Neuronal stem cell (in vitro differentiated cells): ENCODE data around the gene SLC36A2.

ENCODE experiments used
- DNase-seq: peaks from one replicate; pipeline ENCODE4 v3.0.0-alpha.2; 2013; ENCODE audit warnings: low spot score
- H2AFZ ChIP-seq: one replicate; pipeline ENCODE4 v1.6.1; 2013; ENCODE audit warnings: mild to moderate bottlenecking, low read length, inconsistent platforms
- H2AK5ac ChIP-seq: 2 replicates; pipeline ENCODE4 v1.6.1; 2013; ENCODE audit warnings: low read depth, mild to moderate bottlenecking, inconsistent platforms, low read length, moderate library complexity, mixed read lengths
- H2BK120ac ChIP-seq: 2 replicates; pipeline ENCODE4 v1.6.1; 2013; ENCODE audit warnings: low read depth, mild to moderate bottlenecking, inconsistent platforms, low read length, moderate library complexity, mixed read lengths
- H2BK12ac ChIP-seq: one replicate; pipeline ENCODE4 v1.6.1; 2013; ENCODE audit warnings: low read length, inconsistent platforms
- H2BK15ac ChIP-seq: 2 replicates; pipeline ENCODE4 v1.6.1; 2013; ENCODE audit warnings: mild to moderate bottlenecking, low read length, inconsistent platforms, mixed read lengths
- H2BK5ac ChIP-seq: one replicate; pipeline ENCODE4 v1.6.1; 2013; ENCODE audit warnings: inconsistent platforms, mild to moderate bottlenecking, low read length, moderate library complexity
- H3K14ac ChIP-seq: one replicate; pipeline ENCODE4 v1.6.1; 2013; ENCODE audit warnings: low read length, inconsistent platforms
- H3K18ac ChIP-seq: 2 replicates; pipeline ENCODE4 v1.6.1; 2013; ENCODE audit warnings: low read length, inconsistent platforms
- H3K23ac ChIP-seq: 2 replicates; pipeline ENCODE4 v1.6.1; 2013; ENCODE audit warnings: low read depth, mild to moderate bottlenecking, mixed read lengths, low read length, inconsistent platforms; ENCODE audit not compliant: poor library complexity
- H3K27ac ChIP-seq: replicated peaks from 3 replicates; pipeline ENCODE4 v1.5.1; 2013; ENCODE audit warnings: low read length, inconsistent platforms
- H3K27me3 ChIP-seq, 3 experiments: 2 replicates each; pipeline ENCODE4 v1.6.1; 2013; ENCODE audit warnings: low read length in 3 of 3, mild to moderate bottlenecking in 2 of 3, inconsistent platforms in 1 of 3, low read depth in 1 of 3, mixed read lengths in 1 of 3, moderate library complexity in 1 of 3; ENCODE audit not compliant: control insufficient read depth in 3 of 3, insufficient read depth in 3 of 3
- H3K36me3 ChIP-seq, 2 donors: replicated peaks in 1 of 2; 2 replicates each; pipeline ENCODE4 v1.6.1; 2013; ENCODE audit warnings: low read length in 2 of 2; ENCODE audit not compliant: control insufficient read depth in 2 of 2, insufficient read depth in 2 of 2
- H3K4ac ChIP-seq: 2 replicates; pipeline ENCODE4 v1.6.1; 2013; ENCODE audit warnings: inconsistent platforms, mild to moderate bottlenecking, low read length, moderate library complexity
- H3K4me1 ChIP-seq, 2 donors: 1 replicate in 1 of 2; 2 replicates in 1 of 2; pipeline ENCODE4 v1.6.1; 2013; ENCODE audit warnings: low read length in 2 of 2, low read depth in 1 of 2; ENCODE audit not compliant: control insufficient read depth in 2 of 2, insufficient read depth in 1 of 2
- H3K4me2 ChIP-seq: one replicate; pipeline ENCODE4 v1.6.1; 2013; ENCODE audit warnings: mild to moderate bottlenecking, low read length, inconsistent platforms; ENCODE audit not compliant: insufficient read depth, poor library complexity, severe bottlenecking
- H3K4me3 ChIP-seq, 2 donors: 2 replicates each; pipeline ENCODE4 v1.5.1; 2013; ENCODE audit warnings: low read length in 2 of 2, mild to moderate bottlenecking in 2 of 2, inconsistent platforms in 1 of 2, moderate library complexity in 1 of 2
- H3K79me1 ChIP-seq: one replicate; pipeline ENCODE4 v1.6.1; 2013; ENCODE audit warnings: low read depth, mild to moderate bottlenecking, inconsistent platforms, low read length, moderate library complexity
- H3K9ac ChIP-seq: one replicate; pipeline ENCODE4 v1.6.1; 2013; ENCODE audit warnings: mild to moderate bottlenecking, low read depth, low read length, inconsistent platforms; ENCODE audit not compliant: poor library complexity
- H3K9me3 ChIP-seq, 2 donors: replicated peaks in 1 of 2; 2 replicates each; pipeline versions ENCODE3 to v1.6.1; 2013; ENCODE audit warnings: low read length in 2 of 2, mild to moderate bottlenecking in 2 of 2, inconsistent platforms in 1 of 2, low read depth in 1 of 2, mixed read lengths in 1 of 2, moderate library complexity in 1 of 2; ENCODE audit not compliant: control insufficient read depth in 2 of 2, insufficient read depth in 1 of 2
- H4K8ac ChIP-seq: one replicate; pipeline ENCODE4 v1.6.1; 2013; ENCODE audit warnings: low read depth, mild to moderate bottlenecking, inconsistent platforms, low read length, moderate library complexity
- H4K91ac ChIP-seq: one replicate; pipeline ENCODE4 v1.6.1; 2013; ENCODE audit warnings: low read length, low read depth, mild to moderate bottlenecking, inconsistent platforms; ENCODE audit not compliant: poor library complexity
- WGBS, 2 donors: extraction: QIAGEN DNeasy Blood & Tissue Kit; methylation state at CpG; one replicate each; pipeline ENCODE4 v1.1.7; 2013; ENCODE audit warnings: missing lambda C conversion rate in 2 of 2, mixed read lengths in 1 of 2; ENCODE audit not compliant: insufficient read length in 2 of 2, insufficient replicate concordance in 1 of 2; ENCODE audit errors: extremely low coverage in 2 of 2; 5-methylcytosine and 5-hydroxymethylcytosine counted together

SLC36A2 gene

DNA sequence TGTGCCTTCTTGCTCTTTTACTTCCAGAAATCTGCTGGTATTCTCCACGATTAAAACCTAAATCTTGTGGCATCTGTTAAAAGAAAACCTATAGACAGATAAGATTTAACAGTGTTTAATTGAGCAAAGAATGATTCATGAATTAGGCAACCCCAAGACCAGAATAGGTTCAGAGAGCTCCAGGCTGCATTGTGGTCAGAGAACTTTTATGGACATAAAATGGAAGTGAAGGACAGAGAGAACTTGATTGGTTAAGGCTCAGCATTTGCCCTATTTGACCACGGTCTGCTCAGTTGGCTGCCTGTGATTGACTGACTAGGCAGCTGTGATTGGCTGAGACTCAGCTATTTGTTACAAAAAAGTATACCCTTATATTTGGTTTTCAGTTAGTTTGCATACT lies 10.4 kb upstream of the SLC36A2 start:
- H3K27ac ChIP-seq: no peak overlapping the region
- H2BK120ac ChIP-seq: no peak overlapping the region
- no peak overlapping the region for H2AK5ac ChIP-seq
- DNase-seq: no peak
- H3K23ac ChIP-seq: no peak overlapping the region
- no peaks in the 10 kb centered on the region for H3K36me3 ChIP-seq
- no peak overlapping the region for H4K91ac ChIP-seq
- no peak overlapping the region for H2BK15ac ChIP-seq
- H3K4ac ChIP-seq: no peak overlapping the region
- H4K8ac ChIP-seq: no peak overlapping the region
- no peak overlapping the region for H2BK12ac ChIP-seq
- no CpG with 5 or more reads among the region's 2 CpGs for WGBS, 2 donors
- H3K9ac ChIP-seq: no peak overlapping the region
- peaks cover 0 to 1% of the 10 kb centered on the region in 2 donors for H3K4me1 ChIP-seq
- H3K4me2 ChIP-seq: no peak overlapping the region
- H3K14ac ChIP-seq: no peak overlapping the region
- H3K27me3 ChIP-seq: no peaks in the 10 kb centered on the region
- no peaks in the 10 kb centered on the region for H3K79me1 ChIP-seq
- no peaks in the 10 kb centered on the region for H3K9me3 ChIP-seq
- no peak overlapping the region for H2BK5ac ChIP-seq
- H3K4me3 ChIP-seq: no peak overlapping the region
- no peak overlapping the region for H2AFZ ChIP-seq
- no peak overlapping the region for H3K18ac ChIP-seq

DNA sequence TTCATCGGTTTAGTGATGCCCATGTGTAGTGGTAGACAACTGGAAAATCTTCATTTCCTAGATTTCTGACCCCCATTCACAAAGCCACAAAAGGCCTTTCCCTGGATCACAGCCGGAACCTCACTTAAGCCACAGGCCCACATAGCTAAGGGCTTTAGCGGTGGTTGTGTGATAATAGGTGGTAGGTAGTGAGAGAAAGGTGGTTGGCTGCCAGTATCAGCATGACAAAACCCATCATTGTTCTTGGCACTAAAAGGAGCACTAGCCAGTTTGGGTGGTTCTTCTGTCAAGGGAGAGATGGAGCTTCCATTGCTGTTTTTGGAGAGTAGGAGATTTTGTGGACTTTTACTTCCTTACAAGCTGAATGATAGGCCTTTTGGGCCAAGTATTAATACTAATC lies 9.7 kb upstream of the SLC36A2 start:
- H2BK12ac ChIP-seq: no peak overlapping the region
- H2BK120ac ChIP-seq: no peak overlapping the region
- no peak overlapping the region for H4K91ac ChIP-seq
- no CpG with 5 or more reads among the region's 3 CpGs for WGBS, 2 donors
- H3K36me3 ChIP-seq: no peaks in the 10 kb centered on the region
- no peak overlapping the region for H3K14ac ChIP-seq
- H3K79me1 ChIP-seq: no peaks in the 10 kb centered on the region
- H2BK15ac ChIP-seq: no peak overlapping the region
- no peak overlapping the region for H3K9ac ChIP-seq
- no peak overlapping the region for H3K4ac ChIP-seq
- H2BK5ac ChIP-seq: no peak overlapping the region
- no peak overlapping the region for H3K4me2 ChIP-seq
- H3K4me1 ChIP-seq: peaks cover 0 to 1% of the 10 kb centered on the region in 2 donors
- H3K9me3 ChIP-seq: no peaks in the 10 kb centered on the region
- no peak overlapping the region for H3K4me3 ChIP-seq
- no peak overlapping the region for H3K27ac ChIP-seq
- H4K8ac ChIP-seq: no peak overlapping the region
- no peak overlapping the region for H3K23ac ChIP-seq
- H2AFZ ChIP-seq: no peak overlapping the region
- H3K27me3 ChIP-seq: no peaks in the 10 kb centered on the region
- no peak for DNase-seq
- no peak overlapping the region for H2AK5ac ChIP-seq
- H3K18ac ChIP-seq: no peak overlapping the region

DNA sequence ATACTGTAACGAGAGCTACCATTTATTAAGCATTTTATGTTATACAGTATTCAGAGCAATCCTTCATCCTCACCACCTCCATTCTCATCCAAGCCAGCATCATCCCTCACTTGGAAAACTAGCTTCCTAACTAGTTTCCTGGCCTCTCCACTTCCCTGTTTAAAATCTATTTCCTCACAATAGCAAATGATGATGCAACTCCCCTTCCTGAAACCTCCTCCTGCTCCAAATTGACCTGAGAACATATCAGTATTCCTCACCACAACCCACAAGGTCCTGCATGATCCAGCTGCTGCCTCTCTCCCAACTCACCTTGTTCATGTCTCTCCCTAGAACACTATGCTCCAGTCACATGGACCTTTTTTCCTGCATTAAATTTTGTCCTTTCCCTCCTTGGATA lies 4.3 kb upstream of the SLC36A2 start:
- Histone ChIP-seq H2BK5ac (no peak overlapping the region), H2AFZ (no peak overlapping the region), H3K14ac (no peak overlapping the region), H4K91ac (no peak overlapping the region), H3K9me3 (no peaks in the 10 kb centered on the region), H3K4me2 (no peak overlapping the region), H2BK12ac (no peak overlapping the region), H3K4ac (no peak overlapping the region), H3K27ac (no peak overlapping the region), H2BK120ac (no peak overlapping the region), H2AK5ac (no peak overlapping the region), H3K4me3 (no peak overlapping the region), H3K27me3 (peaks cover 0 to 13% (median 0%) of the 10 kb centered on the region in 3 experiments), H3K9ac (no peak overlapping the region), H4K8ac (no peak overlapping the region), H3K36me3 (no peaks in the 10 kb centered on the region), H3K23ac (no peak overlapping the region), H3K18ac (no peak overlapping the region), H3K79me1 (no peaks in the 10 kb centered on the region), H2BK15ac (no peak overlapping the region), H3K4me1 (peaks cover 0 to 3% of the 10 kb centered on the region in 2 donors)
- no peak for DNase-seq
- no CpG with 5 or more reads among the region's 1 CpG for WGBS, 2 donors

DNA sequence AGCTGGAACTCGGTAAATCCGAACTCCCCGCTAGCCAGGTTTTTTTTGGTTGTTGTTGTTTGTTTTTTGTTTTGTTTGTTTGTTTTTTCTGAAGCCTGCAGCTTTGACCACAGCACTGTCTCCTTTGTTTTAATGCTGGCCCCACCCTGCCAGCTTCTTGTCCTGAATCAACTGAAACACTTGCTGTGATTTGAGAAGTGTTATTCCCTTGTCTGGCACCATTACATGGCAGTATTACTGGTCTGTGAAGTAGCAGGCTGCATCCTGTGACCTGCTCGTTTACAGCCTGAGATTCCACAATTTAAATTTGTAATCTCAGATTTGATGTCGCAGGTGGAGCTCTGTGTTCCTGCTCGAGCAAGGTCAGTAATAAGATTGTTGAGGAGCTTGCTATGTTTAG lies 1.4 kb upstream of the SLC36A2 start:
- Histone ChIP-seq H2BK5ac (no peak overlapping the region), H3K9me3 (no peaks in the 10 kb centered on the region), H3K4me2 (no peak overlapping the region), H3K27me3 (peaks cover 0 to 39% (median 0%) of the 10 kb centered on the region in 3 experiments), H3K4me3 (no peak overlapping the region), H2BK12ac (no peak overlapping the region), H4K8ac (no peak overlapping the region), H4K91ac (no peak overlapping the region), H3K14ac (no peak overlapping the region), H3K79me1 (no peaks in the 10 kb centered on the region), H2AK5ac (no peak overlapping the region), H3K4ac (no peak overlapping the region), H2AFZ (no peak overlapping the region), H3K9ac (no peak overlapping the region), H3K18ac (no peak overlapping the region), H3K36me3 (no peaks in the 10 kb centered on the region), H3K23ac (no peak overlapping the region), H2BK15ac (no peak overlapping the region), H3K4me1 (peaks cover 0 to 15% of the 10 kb centered on the region in 2 donors), H3K27ac (no peak overlapping the region), H2BK120ac (no peak overlapping the region)
- no CpG with 5 or more reads among the region's 6 CpGs for WGBS, 2 donors
- DNase-seq: no peak
